GM21526 (cell line): ENCODE data around the gene PTH1R.

Experiments used
- ATAC-seq: cut with Tn5 transposase; IDR thresholded peaks from one replicate; pipeline ENCODE4 v1.9.1; 2021; ENCODE audit warnings: moderate library complexity; ENCODE audit not compliant: unreplicated experiment, low FRiP score

Gene PTH1R

DNA sequence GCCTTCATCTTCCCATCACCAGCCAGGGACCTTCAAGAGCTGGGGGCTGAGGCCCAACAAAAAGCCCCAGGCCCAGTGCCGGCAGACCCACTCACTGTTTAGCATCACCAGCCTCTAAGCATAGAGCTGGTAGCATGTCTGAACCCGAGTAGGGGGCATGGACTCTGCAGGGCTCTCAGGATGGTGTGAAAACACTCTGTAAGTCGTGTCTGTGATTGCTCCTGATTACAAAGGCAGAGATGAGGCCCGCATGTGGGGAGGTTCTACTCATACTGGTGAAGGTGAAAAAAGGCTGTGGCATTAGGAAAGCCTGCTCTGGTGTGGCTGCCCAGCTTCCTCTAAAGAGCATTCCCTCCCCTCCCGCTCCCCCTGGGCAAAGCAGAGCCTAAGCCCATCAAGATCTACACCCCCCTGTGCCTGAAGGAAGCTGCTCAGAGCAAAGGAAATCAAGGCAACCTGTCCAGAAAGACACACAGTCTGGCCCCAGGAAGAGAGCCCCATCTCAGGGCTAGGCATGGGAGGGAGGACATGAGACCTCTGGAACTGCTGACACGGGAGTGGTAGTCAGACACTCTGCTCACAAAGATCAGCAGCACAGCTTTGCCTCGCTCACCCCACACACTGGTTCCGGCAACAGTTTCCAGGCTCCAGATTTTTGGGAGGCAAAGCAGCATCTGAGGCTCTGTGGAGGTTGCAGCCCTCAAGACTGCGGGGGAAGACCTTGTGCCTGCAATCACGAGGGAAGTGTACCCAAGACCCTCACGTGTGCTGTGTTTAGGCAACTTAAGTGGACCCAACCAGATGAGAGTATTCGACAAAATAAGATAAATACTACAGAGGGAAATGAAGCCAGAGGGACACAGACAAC lies 62.3 kb downstream of the PTH1R start:
- ATAC-seq: no peak

DNA sequence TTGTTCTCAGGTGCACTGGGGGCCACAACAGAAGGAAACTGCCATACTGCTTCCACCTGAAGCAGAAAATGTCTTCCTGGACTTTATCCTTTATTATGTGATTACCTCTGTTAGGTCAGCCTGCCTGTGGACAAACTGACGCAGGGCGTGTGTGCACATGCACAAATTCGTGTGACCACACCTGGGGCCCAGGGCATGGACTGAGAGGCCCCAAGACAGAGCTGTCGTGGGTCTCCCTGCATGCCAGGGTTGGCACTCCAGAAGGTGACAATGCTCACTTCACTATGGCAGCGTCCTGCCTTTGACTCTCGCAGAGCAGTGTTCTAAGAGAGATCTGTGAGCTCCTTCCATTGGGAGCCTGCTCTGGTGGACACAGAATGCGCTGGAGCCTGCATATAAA lies 64.6 kb downstream of the PTH1R start:
- no peak for ATAC-seq

DNA sequence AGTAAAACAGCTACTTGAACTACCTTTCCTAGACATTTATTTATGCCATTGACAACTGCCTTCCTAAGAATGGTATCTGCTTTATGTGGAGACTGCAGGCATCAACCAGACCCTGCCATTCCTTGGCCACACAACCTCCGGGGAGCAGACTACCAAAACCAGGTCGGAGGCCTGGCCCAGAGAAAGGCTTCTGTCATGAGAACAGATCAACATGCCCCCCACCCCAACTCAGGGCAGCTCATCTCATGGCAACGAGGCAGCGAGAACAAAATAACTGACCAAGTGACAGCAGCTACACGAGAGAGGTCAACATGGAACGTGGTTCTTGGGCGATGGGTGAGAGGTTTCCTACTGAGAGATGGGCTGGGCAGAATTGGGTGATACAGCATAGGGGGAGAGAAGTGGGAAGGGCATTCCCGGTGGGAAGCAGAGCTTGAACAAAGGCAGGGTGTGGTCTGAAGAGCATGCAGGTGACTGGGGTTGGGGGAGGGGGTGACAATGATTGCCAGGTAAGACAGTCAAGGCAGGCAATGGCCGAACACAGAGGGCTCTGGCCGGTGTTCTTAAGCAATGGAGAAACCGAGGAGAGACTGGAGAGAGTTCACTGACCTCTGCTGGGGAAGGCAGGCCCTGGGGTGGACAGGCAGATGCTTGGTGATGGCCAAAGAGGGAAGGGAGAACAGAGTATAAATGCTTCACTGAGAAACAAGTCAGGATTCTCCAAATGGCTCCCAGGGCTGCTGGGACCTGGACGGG lies 65.1 kb downstream of the PTH1R start:
- ATAC-seq: no peak

DNA sequence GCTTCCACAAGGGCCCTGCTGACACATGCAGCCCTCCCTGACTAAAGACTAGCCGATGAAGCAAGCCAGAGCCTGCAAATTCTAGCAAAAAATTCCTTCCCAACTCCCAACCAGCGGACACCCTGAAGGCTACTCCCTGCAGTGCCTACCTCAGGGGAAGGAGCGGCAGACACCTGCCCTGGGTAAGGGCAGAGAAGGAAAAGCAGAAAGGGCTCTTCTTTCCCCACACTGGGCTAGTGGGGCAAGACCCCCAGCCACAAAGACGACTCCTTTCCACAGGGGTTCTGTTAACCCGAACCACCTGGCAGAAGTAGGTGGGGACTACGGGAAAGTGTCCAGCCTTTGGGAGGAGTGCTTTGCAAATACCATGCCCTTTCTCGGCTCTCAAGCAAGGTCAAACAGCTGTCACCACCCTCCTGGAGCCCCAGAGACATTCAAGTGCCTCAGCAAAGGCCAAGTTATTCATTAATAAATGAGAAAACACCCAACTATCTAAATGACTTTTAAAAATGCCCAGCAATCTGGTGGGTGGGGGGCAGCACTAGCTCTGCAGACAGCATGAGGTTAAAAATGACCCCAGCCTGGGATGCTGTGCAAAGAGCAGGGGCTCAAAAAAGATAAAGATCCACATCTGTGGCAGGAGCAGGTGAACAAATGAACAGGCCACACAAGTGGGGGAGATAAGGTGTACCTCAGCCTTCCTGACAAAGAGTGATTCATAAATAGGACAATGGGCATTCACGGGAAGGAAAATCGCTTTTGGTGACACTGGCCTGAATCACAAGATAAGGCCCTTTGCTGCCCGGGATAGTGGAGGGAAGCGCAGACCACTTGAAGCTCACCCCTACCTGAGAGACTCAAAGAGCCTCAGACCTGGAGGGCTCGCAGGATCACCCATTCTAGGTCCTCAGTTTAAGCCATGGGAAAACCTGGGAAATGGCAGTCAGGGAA lies 66.0 kb downstream of the PTH1R start:
- no peak for ATAC-seq

DNA sequence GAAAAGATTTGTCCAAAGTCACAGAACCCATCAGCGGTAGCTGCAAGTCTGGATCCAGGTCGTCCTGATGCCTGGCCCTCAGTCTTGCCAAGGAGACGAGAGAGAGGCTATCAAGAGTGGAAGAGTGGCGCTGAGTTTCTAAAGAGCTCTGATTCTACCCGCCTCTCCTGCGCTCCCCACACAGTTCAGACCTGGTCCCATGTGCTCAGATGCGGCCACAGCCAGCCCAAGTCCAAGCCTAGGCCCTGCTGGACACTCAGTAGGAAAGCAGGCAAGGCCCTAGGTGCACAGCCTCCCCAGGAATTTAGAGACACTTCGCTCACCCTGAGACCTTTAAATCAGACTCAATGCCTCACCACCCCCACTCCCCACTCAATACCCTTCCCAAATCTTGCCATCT lies 66.7 kb downstream of the PTH1R start:
- ATAC-seq: no peak

DNA sequence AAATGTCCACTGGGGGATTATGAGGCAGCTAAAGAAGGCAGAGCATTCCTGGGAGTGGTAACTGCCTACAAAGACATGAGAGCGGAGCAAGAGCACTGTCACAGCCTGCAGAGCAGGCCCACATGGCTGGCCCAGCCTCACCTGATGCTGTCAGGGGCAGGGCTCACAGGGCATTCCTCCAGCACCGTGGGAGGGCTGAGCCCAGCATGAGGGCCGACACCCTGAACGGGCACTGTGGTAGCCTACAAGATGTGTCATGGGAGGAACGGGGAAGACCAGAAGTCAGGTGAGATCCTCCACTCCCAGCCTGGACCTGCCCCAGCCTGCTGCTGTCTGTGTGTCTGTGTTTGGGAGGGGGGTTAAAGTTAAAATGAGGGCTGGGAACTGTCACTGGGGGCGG lies 68.9 kb downstream of the PTH1R start:
- ATAC-seq: no peak

- no peak for ATAC-seq
These were observed 69.5 kb downstream of the PTH1R start for GRCh38 chr3:46946856-46947545.

- ATAC-seq: no peak
These were observed 70.0 kb downstream of the PTH1R start for GRCh38 chr3:46947546-46947901.

- no peak for ATAC-seq
These were observed 70.7 kb downstream of the PTH1R start for GRCh38 chr3:46947981-46948791.

GRCh38 chr3:46948830-46949671 lies 71.5 kb downstream of the PTH1R start:
- no peak for ATAC-seq

GRCh38 chr3:46950177-46950576 lies 72.7 kb downstream of the PTH1R start:
- ATAC-seq: no peak

DNA sequence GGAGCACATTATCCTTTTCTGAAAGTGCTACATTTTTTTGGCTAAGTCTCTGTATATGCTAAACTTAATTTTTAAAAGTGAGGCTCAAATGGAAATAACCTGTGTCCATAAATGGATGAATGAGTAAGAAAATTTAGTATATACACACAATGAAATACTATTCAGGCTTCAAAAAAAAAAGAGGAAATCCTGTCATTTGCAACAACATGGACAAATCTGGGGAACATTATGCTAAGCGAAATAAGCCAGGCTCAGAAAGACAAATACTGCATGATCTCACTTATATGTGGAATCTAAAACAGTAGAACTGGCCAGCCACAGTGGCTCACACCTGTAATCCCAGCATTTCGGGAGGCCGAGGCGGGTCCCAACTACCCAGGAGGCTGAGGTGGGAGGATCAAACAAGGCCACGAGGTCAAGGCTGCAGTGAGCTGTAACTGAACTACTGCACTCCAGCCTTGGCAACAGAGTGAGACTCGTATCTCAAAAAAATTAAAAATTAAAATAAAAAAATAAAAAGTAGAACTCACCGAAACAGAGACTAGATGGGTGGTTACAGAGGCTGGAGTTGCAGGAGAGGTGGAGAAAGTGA lies 73.2 kb downstream of the PTH1R start:
- no peak for ATAC-seq

GRCh38 chr3:46952813-46953212 lies 75.3 kb downstream of the PTH1R start:
- no peak for ATAC-seq
